Testis (tissue), 2 donors: ENCODE data around the gene TIAM2.

Experiments
- POLR2A ChIP-seq: fragments of 450-650 bp; IDR thresholded peaks from one replicate; pipeline ENCODE4 v1.6.1; 2017; ENCODE audit warnings: antibody characterized with exemption, mild to moderate bottlenecking, moderate library complexity
- TF ChIP-seq, protein P1 (sequence below), 3 experiments: fragments of 450-650 bp in 2 of 3; fragments of 200-600 bp in 1 of 3; sonication (generic) in 1 of 3; IDR thresholded peaks; one replicate each; pipeline ENCODE4 v1.5.1; 2016 to 2019; ENCODE audit warnings: antibody characterized with exemption in 3 of 3, mild to moderate bottlenecking in 2 of 3, moderate library complexity in 1 of 3

DNA sequence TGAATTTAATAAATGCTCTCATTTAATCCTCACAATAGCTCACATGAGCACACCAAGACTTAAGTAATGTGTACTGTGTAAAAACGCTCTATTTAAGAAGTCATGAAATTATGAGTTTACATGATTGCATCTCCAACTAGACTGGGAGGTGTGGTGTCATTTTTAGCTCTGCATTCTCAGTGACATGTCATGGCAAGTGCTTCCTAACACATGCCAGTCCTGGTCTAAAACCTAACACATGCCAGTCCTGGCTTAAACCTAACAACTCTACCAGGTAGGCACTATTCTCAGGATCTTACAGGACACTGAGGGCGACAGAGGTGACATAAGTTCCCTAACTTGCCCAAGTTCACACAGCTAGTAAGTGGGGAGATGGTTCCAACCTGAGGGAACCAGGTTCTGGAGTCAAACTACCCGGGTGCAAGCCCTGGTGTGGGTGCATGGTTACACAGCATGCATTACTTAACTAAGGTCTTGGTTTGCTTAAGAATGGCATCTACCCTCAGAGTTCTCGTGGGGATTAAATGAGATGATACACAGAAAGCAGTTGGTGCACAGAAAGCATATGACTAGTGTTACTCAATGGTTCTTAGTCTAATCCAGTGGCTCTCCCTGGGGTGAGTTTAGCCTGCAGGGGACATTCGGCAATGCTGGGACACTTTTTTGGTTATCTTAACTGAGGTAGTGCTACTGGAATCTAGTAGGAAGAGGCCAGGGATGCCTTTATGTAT, 283.4 kb downstream of the TIAM2 start:
- TF ChIP-seq, protein P1, sequence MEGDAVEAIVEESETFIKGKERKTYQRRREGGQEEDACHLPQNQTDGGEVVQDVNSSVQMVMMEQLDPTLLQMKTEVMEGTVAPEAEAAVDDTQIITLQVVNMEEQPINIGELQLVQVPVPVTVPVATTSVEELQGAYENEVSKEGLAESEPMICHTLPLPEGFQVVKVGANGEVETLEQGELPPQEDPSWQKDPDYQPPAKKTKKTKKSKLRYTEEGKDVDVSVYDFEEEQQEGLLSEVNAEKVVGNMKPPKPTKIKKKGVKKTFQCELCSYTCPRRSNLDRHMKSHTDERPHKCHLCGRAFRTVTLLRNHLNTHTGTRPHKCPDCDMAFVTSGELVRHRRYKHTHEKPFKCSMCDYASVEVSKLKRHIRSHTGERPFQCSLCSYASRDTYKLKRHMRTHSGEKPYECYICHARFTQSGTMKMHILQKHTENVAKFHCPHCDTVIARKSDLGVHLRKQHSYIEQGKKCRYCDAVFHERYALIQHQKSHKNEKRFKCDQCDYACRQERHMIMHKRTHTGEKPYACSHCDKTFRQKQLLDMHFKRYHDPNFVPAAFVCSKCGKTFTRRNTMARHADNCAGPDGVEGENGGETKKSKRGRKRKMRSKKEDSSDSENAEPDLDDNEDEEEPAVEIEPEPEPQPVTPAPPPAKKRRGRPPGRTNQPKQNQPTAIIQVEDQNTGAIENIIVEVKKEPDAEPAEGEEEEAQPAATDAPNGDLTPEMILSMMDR (IDR thresholded peaks at IDR 0.05): no peak
- TF ChIP-seq POLR2A: no peak
